WTC11 (cell line): Measurements from ENCODE around the gene CEP170B. TPM values are rescaled to one million over a fixed set of nuclear protein-coding genes. Genes with fewer than 3 reads are reported as not detected.
"Not testable (repeated sequence)": the region's sequence is repeated elsewhere in the genome, so short reads cannot be mapped to it uniquely, and the experiment has no call there.

Experiments used
- ATAC-seq: fragments of 200-7000 bp; cut with Tn5 transposase; 2 replicates; pipeline ENCODE4 v1.10.0; 2021; ENCODE audit warnings: mild to moderate bottlenecking, moderate library complexity
- CTCF ChIA-PET: fragments of 300-600 bp; sonication (Branson Sonifier 250); formaldehyde crosslinking; loops from one replicate; lab custom pipeline; 2021; ENCODE audit warnings: antibody characterized with exemption; lab: Charles Lee
- POLR2A ChIA-PET: fragments of 350-600 bp; sonication (Branson Sonifier 250); formaldehyde crosslinking; loops from one replicate; lab custom pipeline; 2021; ENCODE audit warnings: antibody characterized with exemption; lab: Charles Lee
- DNase-seq: peaks from one replicate; pipeline ENCODE4 v3.0.0; 2021; ENCODE audit warnings: low spot score
- H3K27ac Mint-ChIP-seq: 2 replicates; pipeline ENCODE4 v1.8.0; 2021; ENCODE audit warnings: mixed read lengths
- H3K27me3 Mint-ChIP-seq: 2 replicates; pipeline ENCODE4 v1.8.0; 2021; ENCODE audit warnings: low read depth, mild to moderate bottlenecking, moderate library complexity, mixed read lengths
- H3K36me3 Mint-ChIP-seq: 2 replicates; pipeline ENCODE4 v1.8.0; 2021; ENCODE audit warnings: mixed read lengths
- H3K4me1 Mint-ChIP-seq: 2 replicates; pipeline ENCODE4 v1.8.0; 2022; ENCODE audit warnings: mixed read lengths
- H3K4me3 Mint-ChIP-seq: 2 replicates; pipeline ENCODE4 v1.8.0; 2021; ENCODE audit warnings: mild to moderate bottlenecking, moderate library complexity, mixed read lengths
- H3K9me3 Mint-ChIP-seq: 2 replicates; pipeline ENCODE4 v1.8.0; 2021; ENCODE audit warnings: mixed read lengths
- ATF2 ChIP-seq: sonication (generic); formaldehyde crosslinking; IDR thresholded peaks from 2 replicates; pipeline ENCODE4 v1.8.1; 2022; ENCODE audit warnings: low read depth, missing genetic modification reagents, borderline replicate concordance
- ERG ChIP-seq: fragments of 250-450 bp; sonication (Bioruptor Pico); IDR thresholded peaks from 2 replicates; pipeline ENCODE4 v1.8.0; 2021; ENCODE audit warnings: mild to moderate bottlenecking
- FOXP1 ChIP-seq: sonication (generic); formaldehyde crosslinking; IDR thresholded peaks from 2 replicates; pipeline ENCODE4 v1.8.0; 2022; ENCODE audit warnings: missing genetic modification reagents, mild to moderate bottlenecking, moderate library complexity, borderline replicate concordance
- JAZF1 ChIP-seq: fragments of 250-450 bp; sonication (Bioruptor Pico); IDR thresholded peaks from 2 replicates; pipeline ENCODE4 v1.9.0; 2021; ENCODE audit warnings: moderate library complexity, mild to moderate bottlenecking, inconsistent platforms
- PRRX2 ChIP-seq: fragments of 250-450 bp; sonication (Bioruptor Pico); IDR thresholded peaks from 2 replicates; pipeline ENCODE4 v1.8.0; 2021; ENCODE audit warnings: mild to moderate bottlenecking
- SP1 ChIP-seq: sonication (generic); formaldehyde crosslinking; conservative IDR thresholded peaks from 2 replicates; pipeline ENCODE4 v1.8.1; 2022; ENCODE audit warnings: missing genetic modification reagents
- TEAD4 ChIP-seq: sonication (generic); formaldehyde crosslinking; IDR thresholded peaks from 2 replicates; pipeline ENCODE4 v1.8.0; 2022; ENCODE audit warnings: mild to moderate bottlenecking, missing genetic modification reagents
- ZNF263 ChIP-seq: sonication (generic); formaldehyde crosslinking; IDR thresholded peaks from 2 replicates; pipeline ENCODE4 v1.8.1; 2022; ENCODE audit warnings: low read depth, mild to moderate bottlenecking, moderate library complexity, missing genetic modification reagents
- ZNF396 ChIP-seq: fragments of 250-450 bp; sonication (Bioruptor Pico); IDR thresholded peaks from 2 replicates; pipeline ENCODE4 v1.8.0; 2021; ENCODE audit warnings: mild to moderate bottlenecking, moderate library complexity, borderline replicate concordance
- ZNF416 ChIP-seq: fragments of 250-450 bp; sonication (Bioruptor Pico); IDR thresholded peaks from 2 replicates; pipeline ENCODE4 v1.9.0; 2021; ENCODE audit warnings: mild to moderate bottlenecking, inconsistent platforms
- total RNA-seq: library from RNA; stranded (reverse); gene quantifications from 3 replicates; pipeline ENCODE4 v1.2.3, GENCODE V29; 2021
- TF ChIP-seq, protein P1 (sequence below): sonication (generic); formaldehyde crosslinking; conservative IDR thresholded peaks from 2 replicates; pipeline ENCODE4 v1.8.1; 2022; ENCODE audit warnings: mild to moderate bottlenecking, missing genetic modification reagents
- TF ChIP-seq, protein P2 (sequence below): sonication (generic); formaldehyde crosslinking; IDR thresholded peaks from 2 replicates; pipeline ENCODE4 v1.8.1; 2023; ENCODE audit warnings: mild to moderate bottlenecking, missing genetic modification reagents, borderline replicate concordance
- TF ChIP-seq, protein P3 (sequence below): fragments of 250-450 bp; sonication (Bioruptor Pico); IDR thresholded peaks from 2 replicates; pipeline ENCODE4 v2.1.2; 2022; ENCODE audit warnings: mild to moderate bottlenecking, moderate library complexity

CEP170B gene
- total RNA-seq, 1 experiment from 2014 or later = 47.0 TPM

GRCh38 chr14:104941508-104942365, 76.7 kb downstream of the CEP170B start:
- no peak overlapping the region for H3K4me3 Mint-ChIP-seq
- ChIA-PET CTCF (interaction anchor here (0.6 to 2.5 kb wide), 17 partner anchors 9 to 354 kb away, joined by 3 to 24 read pairs (median 4); partner anchors contain the start of gene PLD4), POLR2A (no interaction called here)
- no peaks in the 10 kb centered on the region for H3K4me1 Mint-ChIP-seq
- no peak for ATAC-seq
- no peaks in the 10 kb centered on the region for H3K36me3 Mint-ChIP-seq
- H3K27ac Mint-ChIP-seq = no peak overlapping the region
- no peak for TF ChIP-seq ZNF396 (CRISPR knock-in tag)
- no peak for TF ChIP-seq ERG (CRISPR knock-in tag)
- TF ChIP-seq, protein P1, sequence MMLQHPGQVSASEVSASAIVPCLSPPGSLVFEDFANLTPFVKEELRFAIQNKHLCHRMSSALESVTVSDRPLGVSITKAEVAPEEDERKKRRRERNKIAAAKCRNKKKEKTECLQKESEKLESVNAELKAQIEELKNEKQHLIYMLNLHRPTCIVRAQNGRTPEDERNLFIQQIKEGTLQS (CRISPR knock-in tag) = no peak
- no peak for TF ChIP-seq FOXP1 (CRISPR knock-in tag)
- no peak for TF ChIP-seq JAZF1 (CRISPR knock-in tag)
- TF ChIP-seq, protein P2, sequence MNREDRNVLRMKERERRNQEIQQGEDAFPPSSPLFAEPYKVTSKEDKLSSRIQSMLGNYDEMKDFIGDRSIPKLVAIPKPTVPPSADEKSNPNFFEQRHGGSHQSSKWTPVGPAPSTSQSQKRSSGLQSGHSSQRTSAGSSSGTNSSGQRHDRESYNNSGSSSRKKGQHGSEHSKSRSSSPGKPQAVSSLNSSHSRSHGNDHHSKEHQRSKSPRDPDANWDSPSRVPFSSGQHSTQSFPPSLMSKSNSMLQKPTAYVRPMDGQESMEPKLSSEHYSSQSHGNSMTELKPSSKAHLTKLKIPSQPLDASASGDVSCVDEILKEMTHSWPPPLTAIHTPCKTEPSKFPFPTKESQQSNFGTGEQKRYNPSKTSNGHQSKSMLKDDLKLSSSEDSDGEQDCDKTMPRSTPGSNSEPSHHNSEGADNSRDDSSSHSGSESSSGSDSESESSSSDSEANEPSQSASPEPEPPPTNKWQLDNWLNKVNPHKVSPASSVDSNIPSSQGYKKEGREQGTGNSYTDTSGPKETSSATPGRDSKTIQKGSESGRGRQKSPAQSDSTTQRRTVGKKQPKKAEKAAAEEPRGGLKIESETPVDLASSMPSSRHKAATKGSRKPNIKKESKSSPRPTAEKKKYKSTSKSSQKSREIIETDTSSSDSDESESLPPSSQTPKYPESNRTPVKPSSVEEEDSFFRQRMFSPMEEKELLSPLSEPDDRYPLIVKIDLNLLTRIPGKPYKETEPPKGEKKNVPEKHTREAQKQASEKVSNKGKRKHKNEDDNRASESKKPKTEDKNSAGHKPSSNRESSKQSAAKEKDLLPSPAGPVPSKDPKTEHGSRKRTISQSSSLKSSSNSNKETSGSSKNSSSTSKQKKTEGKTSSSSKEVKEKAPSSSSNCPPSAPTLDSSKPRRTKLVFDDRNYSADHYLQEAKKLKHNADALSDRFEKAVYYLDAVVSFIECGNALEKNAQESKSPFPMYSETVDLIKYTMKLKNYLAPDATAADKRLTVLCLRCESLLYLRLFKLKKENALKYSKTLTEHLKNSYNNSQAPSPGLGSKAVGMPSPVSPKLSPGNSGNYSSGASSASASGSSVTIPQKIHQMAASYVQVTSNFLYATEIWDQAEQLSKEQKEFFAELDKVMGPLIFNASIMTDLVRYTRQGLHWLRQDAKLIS (CRISPR knock-in tag) = no peak
- no peak for TF ChIP-seq TEAD4 (CRISPR knock-in tag)
- TF ChIP-seq PRRX2 = no peak
- TF ChIP-seq SP1 (CRISPR knock-in tag) = no peak
- TF ChIP-seq ZNF263 (CRISPR knock-in tag) = no peak
- TF ChIP-seq, protein P3, sequence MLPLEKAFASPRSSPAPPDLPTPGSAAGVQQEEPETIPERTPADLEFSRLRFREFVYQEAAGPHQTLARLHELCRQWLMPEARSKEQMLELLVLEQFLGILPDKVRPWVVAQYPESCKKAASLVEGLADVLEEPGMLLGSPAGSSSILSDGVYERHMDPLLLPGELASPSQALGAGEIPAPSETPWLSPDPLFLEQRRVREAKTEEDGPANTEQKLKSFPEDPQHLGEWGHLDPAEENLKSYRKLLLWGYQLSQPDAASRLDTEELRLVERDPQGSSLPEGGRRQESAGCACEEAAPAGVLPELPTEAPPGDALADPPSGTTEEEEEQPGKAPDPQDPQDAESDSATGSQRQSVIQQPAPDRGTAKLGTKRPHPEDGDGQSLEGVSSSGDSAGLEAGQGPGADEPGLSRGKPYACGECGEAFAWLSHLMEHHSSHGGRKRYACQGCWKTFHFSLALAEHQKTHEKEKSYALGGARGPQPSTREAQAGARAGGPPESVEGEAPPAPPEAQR (CRISPR knock-in tag) = no peak
- no peak for TF ChIP-seq ATF2 (CRISPR knock-in tag)
- peaks cover 38% of the 10 kb centered on the region for H3K27me3 Mint-ChIP-seq
- no peak for DNase-seq
- peaks cover 10% of the 10 kb centered on the region; the same call in 1 of the 2 replicates for H3K9me3 Mint-ChIP-seq

DNA sequence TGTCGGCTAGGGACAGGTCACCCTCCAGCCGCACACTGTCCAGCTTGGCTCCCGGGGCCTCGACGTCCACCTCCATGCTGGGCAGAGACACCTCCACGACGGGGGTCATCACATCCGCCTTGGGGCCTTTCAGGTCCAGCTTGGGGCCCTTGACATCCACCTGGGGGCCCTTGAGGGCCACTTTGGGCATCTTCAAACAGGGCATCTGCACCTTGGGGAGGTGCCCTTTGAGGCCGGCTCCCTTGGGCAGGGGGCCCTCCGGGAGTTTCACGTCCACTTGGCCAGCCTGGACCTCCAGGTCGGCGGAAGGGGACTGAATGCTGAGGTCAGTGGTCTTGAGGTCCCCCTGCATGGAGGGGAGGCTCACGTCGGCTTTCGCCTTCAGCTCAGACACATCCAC, 77.5 kb downstream of the CEP170B start:
- POLR2A ChIA-PET = no interaction called here
- no peak for TF ChIP-seq ZNF416 (CRISPR knock-in tag)
- no peak for TF ChIP-seq SP1 (CRISPR knock-in tag)

GRCh38 chr14:104943216-104944015, 78.3 kb downstream of the CEP170B start:
- CTCF ChIA-PET = interaction anchor here (1.4 kb wide), 1 partner anchor 10 kb away, joined by 4 read pairs; no protein-coding TSS in a partner anchor

More for the DNA sequence above, 77.5 kb downstream of the CEP170B start:
- DNase-seq (no peak), ATAC-seq (no peak)
- H3K27me3 Mint-ChIP-seq = peaks cover 30% of the 10 kb centered on the region
- no peak overlapping the region for H3K27ac Mint-ChIP-seq
- peaks cover 10% of the 10 kb centered on the region; the same call in 1 of the 2 replicates for H3K9me3 Mint-ChIP-seq
- H3K36me3 Mint-ChIP-seq = no peaks in the 10 kb centered on the region
- CTCF ChIA-PET = no interaction called here
- H3K4me1 Mint-ChIP-seq = no peaks in the 10 kb centered on the region
- H3K4me3 Mint-ChIP-seq = no peak overlapping the region

GRCh38 chr14:104944016-104944308, 78.9 kb downstream of the CEP170B start:
- CTCF ChIA-PET = interaction anchor here (1.4 kb wide), 1 partner anchor 11 kb away, joined by 4 read pairs; no protein-coding TSS in a partner anchor
- POLR2A ChIA-PET, H3K9me3 Mint-ChIP-seq: not testable (repeated sequence)

More at GRCh38 chr14:104943216-104944015, 78.3 kb downstream of the CEP170B start:
- POLR2A ChIA-PET, DNase-seq, H3K4me3 Mint-ChIP-seq, H3K27ac Mint-ChIP-seq, H3K9me3 Mint-ChIP-seq, ATAC-seq, H3K36me3 Mint-ChIP-seq, H3K4me1 Mint-ChIP-seq: not testable (repeated sequence)
- peaks cover 22% of the 10 kb centered on the region for H3K27me3 Mint-ChIP-seq

More at GRCh38 chr14:104944016-104944308, 78.9 kb downstream of the CEP170B start:
- peaks cover 16% of the 10 kb centered on the region for H3K27me3 Mint-ChIP-seq
- H3K27ac Mint-ChIP-seq, H3K36me3 Mint-ChIP-seq, H3K4me1 Mint-ChIP-seq, H3K4me3 Mint-ChIP-seq, ATAC-seq, DNase-seq: not testable (repeated sequence)
